GM12872 (cell line): ENCODE measurements around the gene CAPN15.

Experiments
- CTCF ChIP-seq: IDR thresholded peaks from 3 replicates; pipeline ENCODE4 v1.5.1; 2011; ENCODE audit warnings: low read depth, mild to moderate bottlenecking, low read length, moderate library complexity; ENCODE audit not compliant: insufficient read depth

Gene CAPN15

DNA sequence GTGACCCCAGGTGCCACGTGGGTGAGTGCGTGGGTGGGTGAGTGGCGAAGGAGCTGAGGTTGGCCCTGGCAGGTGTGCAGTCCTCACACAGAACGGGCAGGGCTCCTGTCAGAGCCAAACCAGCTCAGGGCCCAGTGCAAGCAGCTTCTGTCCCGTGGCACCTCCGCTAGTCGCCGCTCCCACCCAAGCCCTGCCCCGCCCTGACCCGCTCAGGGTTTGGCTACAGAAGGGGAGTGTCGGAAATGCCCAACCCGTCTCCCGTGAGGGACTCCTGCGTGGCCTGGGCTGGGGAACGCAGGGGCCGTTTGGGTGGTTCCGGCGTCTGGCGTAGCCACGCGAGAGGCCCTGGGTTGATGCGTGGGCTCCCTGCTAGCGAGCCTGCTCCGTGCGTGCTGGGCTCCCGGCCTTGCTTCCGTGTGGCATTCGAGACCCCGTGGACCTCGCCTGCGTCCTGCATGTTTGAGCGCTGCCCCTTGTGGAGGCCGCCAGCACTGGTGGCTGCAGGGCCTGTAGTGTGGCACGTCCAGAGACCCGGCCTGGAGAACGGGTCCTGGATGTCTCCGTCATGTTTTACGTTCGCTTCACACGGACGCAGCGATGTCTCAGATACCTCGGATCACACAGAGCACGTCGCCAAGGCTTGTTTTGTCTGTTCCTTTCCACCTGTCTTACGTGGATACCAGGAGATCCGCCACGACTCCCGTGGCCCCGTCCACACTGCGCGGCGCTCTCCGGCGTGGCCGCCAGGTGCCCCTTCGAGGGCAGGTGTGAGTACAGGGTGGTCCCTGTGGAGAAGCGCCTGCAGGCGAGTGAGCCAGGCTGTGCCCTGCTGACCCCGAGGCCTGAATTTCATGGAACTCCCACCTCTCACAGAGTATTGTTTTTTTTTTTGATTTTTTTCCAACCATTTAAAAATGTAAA is 10.2 kb downstream of the CAPN15 start:
- TF ChIP-seq CTCF, result no peak

GRCh38 chr16:539901-540530 is 12.5 kb downstream of the CAPN15 start:
- no peak for TF ChIP-seq CTCF

GRCh38 chr16:540645-541340 is 13.3 kb downstream of the CAPN15 start:
- TF ChIP-seq CTCF, result no peak

DNA sequence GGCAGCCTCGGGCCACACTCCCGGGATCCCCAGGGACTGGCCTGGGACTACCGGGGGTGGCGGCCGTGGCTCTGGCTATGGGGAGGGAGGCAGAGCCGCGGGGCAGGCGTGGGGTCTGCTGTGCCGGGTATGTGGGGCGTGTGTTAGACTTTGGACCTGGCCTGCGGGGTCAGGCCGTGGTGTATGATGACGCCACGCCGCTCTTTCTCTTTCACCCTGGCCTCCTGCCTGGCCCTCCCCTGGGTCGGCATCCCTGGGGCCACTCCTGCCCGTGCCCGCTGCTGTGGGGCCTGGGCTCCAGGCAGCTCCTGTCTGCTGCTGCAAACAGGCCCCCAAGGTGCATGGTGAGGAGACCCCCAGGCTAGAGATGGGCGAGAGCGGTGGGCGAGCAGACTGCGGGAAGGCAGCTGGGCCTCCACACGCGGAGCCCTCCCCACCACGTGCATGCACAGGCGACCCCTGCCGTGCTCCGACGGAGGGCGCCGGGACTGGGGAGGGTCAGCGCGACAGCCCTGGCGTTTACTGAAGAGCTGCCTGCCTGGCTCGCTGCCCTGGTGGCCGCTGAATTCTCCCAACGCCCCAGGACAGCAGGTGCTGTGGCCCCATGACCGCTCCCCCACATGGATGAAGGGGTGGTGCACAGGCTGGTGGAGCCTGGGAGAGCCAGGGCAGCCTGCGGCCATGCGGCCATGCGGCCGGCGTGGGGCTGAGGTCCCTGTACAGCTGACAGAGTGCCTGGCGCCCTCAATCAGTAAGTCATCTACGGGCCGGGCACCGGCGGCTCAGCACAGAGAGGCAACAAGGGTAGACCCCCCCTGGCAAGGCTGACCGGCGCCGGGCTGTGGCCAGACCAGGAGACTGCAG is 16.0 kb downstream of the CAPN15 start:
- no peak for TF ChIP-seq CTCF

- no peak for TF ChIP-seq CTCF
These were observed 17.0 kb downstream of the CAPN15 start for GRCh38 chr16:544517-544916.

DNA sequence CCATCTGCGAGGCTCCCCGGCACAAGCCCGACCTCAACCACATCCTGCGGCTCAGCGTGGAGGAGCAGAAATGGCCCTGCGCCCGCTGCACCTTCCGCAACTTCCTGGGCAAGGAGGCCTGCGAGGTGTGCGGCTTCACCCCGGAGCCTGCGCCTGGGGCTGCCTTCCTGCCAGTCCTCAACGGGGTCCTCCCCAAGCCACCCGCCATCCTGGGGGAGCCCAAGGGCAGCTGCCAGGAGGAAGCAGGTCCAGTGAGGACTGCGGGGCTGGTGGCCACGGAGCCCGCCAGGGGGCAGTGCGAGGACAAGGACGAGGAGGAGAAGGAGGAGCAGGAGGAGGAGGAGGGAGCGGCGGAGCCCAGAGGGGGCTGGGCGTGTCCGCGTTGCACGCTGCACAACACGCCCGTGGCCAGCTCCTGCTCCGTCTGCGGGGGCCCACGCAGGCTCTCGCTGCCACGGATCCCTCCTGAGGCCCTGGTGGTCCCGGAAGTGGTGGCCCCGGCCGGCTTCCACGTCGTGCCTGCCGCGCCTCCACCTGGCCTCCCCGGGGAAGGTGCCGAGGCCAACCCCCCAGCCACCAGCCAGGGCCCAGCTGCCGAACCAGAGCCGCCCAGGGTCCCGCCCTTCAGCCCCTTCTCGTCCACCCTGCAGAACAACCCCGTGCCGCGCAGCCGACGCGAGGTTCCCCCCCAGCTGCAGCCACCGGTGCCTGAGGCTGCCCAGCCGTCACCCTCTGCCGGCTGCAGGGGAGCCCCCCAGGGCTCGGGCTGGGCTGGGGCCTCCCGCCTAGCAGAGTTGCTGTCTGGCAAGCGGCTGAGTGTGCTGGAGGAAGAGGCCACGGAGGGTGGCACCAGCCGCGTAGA is 19.6 kb downstream of the CAPN15 start:
- no peak for TF ChIP-seq CTCF
